Globus pallidus (tissue), 1 donor: ENCODE measurements around the gene GBP2.
"Not testable (repeated sequence)": the region's sequence is repeated elsewhere in the genome, so short reads cannot be mapped to it uniquely, and the experiment has no call there.

Source experiments
- DNase-seq: peaks from one replicate; pipeline ENCODE4 v3.0.0-alpha.2; 2015; ENCODE audit warnings: low spot score

Gene GBP2

DNA sequence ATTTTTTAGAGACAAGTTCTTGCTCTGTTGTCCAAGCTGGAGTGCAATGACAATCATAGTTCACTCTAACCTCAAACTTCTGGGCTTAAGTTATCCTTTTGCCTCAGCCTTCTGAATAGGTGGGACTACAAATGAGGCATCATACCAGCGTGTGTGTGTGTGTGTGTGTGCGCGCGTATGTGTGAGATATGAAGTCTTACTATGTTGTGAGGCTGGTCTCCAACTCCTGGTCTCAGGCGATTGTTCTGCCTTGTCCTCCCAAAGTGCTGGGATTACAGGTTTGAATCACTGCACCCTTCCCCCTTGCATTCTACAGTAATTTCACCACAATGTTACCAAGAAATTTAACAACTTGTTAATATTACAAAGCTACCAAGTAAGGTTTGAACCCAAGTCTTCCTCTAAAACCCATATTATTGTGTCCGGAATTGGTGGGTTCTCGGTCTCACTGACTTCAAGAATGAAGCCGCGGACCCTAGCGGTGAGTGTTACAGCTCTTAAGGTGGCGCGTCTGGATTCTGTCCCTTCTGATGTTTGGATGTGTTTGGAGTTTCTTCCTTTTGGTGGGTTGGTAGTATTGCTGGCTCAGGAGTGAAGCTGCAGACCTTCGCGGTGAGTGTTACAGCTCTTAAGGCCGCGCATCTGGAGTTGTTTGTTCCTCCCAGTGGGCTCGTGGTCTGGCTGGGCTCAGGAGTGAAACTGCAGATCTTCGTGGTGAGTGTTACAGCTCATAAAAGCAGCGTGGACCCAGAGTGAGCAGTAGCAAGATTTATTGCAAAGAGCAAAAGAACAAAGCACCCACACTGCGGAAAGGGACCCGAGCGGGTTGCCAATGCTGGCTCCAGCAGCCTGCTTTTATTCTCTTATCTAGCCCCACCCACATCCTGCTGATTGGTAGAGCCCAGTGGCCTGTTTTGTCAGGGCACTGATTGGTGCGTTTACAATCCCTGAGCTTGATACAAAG lies 970 bp upstream of the GBP2 start:
- not testable (repeated sequence) for DNase-seq

DNA sequence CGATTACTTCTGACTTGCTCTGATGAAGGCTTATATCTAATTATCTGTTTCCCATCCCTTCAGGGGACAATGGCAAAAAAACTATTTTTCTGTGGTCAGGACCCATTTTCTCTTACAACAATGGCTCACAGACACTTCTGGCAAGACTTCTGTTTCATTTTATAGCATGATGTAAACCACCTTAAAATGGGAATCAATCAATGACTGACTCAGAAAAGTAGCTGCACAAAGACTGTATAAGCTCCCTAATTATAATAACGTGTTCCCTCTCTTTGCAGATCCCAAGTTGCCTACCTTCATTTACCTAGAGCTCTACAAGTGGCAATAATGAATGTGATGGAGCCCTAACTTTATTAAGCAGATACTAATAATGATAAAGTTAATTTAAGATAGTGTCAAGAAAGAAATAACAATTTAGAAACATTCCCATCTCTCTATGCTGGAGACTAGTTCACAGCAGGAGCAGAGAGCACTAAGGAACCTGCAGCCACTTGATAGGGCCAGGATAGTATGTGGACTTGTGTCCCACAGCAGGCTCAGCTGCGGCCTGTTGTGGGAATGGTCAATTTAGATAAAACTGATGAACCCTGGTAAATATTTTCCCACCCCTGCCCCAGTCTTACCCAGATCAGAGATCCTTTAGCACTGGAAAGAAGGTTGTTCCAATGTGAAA lies 538 bp downstream of the GBP2 start:
- no peak for DNase-seq

DNA sequence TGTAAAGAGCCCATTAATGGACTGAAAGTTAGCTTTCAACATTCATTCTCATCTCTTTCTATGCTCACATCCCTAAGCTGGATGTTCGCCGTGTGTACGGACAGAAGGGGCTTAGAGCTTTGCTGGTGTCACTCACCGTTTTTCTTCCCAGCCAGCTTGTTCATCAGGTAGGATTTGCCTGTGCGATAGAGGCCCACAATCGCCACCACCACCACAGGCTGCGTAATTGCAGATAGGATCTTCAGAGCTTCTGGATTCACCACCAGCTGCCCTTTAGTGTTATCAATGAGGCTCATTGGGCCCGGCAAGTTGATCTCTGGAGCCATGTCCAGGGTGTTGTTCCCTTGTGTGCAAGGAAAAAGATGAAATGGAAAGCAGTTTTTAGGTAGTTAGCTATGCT lies 4.3 kb downstream of the GBP2 start:
- DNase-seq = no peak

DNA sequence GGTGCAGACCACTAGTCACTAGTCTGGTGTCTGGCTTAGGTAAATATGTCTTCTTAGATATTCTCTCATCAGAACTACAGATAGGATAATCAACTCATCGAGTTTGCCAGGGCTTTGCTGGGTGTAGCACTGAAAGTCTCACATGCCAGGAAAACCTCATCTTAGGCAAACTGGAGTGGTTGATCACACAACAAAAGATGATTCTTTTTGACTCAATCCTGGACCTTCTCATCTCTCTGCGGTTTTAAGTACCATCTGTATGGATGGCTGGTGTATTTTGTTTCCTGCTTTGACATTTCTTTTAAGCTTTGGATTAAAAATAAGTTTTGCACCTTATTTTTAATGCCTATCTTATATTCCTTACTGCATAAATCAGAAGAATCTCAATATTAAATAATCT lies 11.3 kb downstream of the GBP2 start:
- no peak for DNase-seq

DNA sequence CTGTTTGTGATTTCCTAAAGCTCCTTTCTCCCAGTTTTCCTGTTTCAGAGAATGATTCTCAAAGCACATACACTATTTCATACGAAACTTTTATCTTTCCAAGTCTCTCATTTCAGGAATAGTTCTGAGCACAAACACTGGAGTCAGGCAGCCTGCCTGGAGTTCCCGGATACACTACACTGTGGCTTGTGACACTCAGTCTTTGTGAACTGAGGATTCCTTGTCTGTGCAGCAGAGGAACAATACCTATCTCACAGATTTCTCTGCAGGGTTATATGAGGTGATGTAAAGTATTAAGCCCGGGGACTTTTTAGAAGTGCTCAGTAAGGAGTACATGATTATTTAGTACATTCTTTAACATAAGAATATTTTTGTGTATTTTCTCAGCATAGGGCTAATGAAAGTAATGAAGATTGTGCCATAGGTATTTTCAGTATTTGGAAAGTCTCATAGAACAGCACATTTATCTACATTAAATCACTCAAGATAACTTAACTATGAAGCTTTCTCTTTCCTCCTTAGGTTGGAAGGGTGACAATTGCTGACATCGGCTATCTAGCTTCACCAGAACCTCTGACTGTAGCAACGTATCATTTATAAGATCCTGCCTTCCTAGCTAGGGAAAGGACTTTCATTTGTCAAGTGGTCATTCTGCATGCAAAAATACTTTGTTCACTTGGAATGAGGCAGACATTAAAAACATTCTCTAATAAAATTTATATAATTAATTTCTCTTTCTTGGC lies 12.9 kb downstream of the GBP2 start:
- no peak for DNase-seq

DNA sequence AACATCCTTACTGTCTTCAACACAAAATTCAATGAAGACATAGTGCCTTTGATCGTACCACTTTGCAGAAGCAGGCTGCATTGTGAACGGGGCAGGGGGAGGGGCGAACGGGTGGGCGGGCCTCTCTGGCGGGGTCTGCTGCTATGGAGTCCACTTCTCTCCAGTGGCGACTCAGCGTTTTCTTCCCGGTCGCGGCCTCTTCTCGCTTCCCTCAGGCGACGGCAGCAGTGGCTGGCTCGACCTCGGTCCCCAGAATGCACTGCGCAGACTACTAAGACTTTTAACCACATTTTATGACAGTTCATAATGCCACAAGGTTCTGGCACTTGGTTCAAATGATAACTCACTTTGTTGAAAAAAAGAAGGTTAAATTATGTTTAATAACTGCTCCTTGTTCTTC lies 21.2 kb downstream of the GBP2 start:
- no peak for DNase-seq

DNA sequence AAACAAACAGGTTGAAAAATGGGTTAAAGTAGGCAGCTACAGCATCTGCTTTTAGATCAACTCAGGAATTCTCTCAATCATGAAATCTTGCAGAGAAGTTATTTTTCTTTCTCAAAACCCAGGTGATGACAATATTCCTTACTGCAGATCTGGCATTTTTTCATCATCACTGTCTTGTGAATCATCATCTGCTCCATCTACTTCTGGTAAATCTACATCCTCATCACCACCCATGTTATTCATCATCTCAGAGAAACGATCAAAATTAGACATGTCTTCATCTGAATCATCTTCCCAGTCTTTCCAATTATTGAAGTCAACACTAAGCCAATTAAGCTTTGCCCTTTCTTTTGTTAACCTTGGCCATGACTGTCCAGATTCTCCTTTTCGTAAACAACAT lies 21.8 kb downstream of the GBP2 start:
- no peak for DNase-seq

DNA sequence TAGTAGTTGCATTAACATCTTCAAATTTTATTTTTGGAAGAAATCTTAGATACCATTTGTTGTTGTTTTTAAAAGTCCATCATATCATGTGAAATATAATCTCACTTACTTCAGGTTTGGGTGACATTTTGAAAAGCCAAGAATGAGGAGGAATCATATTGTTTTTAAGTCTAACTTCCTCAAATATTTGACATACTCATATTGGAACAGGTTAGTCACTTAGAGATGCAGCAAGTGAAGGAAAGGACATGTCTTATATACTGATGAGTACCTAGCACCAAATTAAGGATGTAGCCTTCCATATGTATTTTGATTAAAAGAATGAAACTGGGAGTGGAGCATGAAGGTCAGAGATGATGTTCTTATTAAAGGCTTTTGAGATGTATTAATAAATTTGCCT lies 23.9 kb downstream of the GBP2 start:
- no peak for DNase-seq

DNA sequence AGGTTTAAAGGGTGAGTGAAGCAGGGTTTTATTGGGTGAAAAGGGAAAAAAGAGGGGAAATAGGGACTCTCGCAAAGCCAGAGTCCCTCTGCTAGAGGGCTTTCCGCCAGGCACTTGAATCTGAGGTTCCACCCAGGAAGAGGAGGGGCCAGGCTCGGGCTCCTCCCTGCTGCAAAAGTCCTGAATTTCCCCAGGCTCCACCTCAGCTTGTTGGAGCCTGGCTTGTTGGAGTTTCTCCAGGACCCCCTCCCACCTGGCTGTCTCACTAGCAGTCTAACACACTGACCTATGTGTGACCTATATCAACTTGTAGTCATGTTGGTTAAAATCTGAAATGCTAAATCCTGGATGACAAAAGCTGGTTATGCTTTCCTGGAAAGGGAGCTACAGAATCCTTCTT lies 25.5 kb downstream of the GBP2 start:
- no peak for DNase-seq

DNA sequence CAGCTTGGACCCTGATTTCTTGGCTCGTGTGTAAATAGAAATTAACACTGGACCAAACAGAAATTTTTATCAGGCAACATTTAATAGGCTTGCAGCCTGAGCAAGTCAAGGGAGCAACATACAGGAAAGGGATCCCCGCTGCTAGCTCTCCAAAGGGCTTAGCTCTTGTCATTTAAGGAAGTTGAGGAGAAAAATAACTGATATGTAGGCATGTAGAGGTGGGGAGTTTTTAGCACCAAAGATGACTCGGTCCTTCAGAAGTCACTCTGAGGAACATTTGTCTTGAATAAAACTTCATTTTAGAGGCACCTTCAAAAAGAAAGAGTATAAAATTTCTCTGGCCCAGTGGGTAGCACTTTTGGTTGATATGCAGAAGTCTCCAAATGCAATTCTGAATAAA lies 27.1 kb downstream of the GBP2 start:
- DNase-seq = no peak

DNA sequence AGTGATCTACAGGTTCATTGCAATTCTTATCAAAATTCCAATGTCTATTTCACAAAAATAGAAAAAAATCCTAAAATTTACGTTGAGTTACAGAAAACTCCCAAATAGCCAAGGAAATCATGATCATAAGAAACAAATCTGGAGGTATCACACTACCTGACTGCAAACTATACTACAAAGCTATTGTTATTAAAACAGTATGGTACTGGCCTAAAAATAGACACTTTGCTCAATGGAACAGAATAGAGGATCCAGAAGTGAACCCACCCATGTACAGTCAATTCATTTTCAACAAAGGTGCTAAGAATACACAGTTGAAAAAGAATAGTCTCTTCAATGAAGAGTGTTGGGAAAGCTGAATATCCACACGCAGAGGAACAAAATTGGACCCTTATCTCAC lies 30.2 kb downstream of the GBP2 start:
- no peak for DNase-seq

DNA sequence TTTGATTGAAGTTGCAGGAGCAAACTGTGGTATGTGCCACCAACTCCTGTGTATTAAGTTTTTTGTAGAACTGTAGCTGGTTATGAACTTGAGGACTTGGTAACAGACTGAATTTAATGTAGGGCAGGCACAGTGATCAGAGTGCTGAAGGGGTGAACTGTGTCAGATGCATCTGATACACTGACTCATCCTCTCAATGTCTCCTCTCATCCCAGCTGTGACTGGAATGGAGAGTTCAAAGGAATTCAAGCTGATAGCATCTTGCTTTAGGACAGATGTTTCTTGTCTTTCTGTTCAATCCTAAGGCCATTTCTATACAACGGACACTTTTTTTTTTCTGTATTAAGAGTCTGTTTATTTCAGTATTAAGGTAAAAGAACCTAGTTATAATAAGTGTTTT lies 36.0 kb downstream of the GBP2 start:
- no peak for DNase-seq

DNA sequence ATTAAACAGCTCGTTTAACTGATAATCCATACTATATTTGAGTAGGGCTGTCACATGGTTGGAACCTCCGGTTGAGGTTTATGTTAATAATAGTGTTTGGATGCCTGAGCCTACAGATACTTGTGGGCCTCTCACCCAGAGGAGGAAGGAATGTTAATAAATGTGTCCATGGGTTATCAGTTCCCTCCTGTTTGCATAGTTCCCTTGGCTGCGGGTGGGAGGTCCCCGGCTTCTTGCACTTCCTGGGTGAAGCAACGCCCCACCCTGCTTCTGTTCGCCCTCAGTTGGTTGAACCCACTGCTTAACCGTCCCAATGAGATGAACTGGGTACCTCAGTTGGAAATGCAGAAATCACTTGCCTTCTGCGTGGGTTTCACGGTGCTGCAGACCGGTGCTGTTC lies 37.3 kb downstream of the GBP2 start:
- no peak for DNase-seq

DNA sequence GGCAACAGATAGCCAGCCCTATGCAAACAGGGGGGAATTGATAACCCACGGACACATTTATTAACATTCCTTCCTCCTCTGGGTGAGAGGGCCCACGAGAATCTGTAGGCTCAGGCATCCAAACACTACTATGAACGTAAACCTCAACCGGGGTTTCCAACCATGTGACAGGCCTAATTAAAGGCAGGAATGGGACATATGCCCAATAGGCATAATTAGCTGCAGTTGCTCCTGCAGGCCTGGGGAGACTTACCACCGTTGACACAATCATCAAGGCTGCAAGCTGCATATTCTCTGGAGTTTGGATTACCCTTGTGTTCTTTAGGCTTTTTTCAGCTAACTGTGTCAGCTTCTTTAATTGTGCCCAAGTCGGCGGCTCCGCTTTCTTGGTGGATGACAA lies 38.7 kb downstream of the GBP2 start:
- DNase-seq = no peak

DNA sequence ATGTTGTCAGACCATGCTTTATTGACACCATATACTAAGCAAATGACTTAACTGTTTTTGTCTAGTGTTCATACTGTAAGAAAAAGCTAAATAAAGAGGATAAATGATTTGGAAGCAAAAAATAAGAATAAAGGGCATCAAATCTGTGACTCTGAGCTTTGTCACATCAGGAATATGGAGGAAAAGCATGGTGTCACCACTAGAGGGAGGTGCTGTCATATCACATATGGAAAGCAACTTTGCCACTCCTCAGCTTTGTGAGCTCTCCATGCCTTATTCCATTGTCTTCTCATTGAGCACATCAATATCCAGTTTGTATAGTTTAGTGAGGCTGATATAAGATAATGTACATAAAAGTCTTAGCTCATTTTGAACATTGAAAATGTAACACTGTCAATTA lies 40.1 kb downstream of the GBP2 start:
- DNase-seq = peak; percentile 38

DNA sequence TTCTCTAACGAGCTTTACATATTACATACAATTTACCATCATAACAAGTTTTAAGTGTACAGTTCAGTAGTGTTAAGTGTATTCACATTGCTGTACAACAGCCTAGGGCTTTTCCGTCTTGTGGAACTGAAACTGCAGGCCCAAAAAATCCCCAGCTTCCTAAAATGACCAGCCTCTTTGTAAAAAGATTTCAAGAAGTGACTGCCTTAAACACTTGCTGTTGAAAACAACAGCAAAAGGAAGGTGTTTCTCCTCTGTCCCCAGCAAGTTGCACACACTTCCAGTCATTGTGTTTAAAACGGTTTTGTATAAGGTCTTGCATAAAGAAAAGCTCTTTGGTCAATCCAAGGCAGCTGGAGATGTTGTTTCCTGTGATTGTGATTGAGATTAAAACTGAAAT lies 44.9 kb downstream of the GBP2 start:
- peak; percentile 43 for DNase-seq

DNA sequence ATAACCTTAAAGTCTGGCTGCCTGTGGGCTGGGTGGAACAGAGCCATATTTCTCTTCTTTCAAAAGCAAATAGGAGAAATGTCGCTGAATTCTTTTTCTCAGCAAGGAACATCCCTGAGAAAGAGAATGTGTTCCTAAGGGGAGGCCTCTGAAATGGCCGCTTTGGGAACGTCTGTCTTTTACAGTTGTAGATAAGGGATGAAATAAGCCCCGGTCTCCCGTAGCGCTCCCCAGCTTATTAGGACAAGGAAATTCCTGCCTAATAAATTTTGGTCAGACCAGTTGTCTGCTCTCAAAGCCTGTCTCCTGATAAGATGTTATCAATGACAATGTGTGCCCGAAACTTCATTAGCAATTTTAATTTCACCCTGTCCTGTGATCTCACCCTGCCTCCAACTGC lies 45.8 kb downstream of the GBP2 start:
- DNase-seq = not testable (repeated sequence)

DNA sequence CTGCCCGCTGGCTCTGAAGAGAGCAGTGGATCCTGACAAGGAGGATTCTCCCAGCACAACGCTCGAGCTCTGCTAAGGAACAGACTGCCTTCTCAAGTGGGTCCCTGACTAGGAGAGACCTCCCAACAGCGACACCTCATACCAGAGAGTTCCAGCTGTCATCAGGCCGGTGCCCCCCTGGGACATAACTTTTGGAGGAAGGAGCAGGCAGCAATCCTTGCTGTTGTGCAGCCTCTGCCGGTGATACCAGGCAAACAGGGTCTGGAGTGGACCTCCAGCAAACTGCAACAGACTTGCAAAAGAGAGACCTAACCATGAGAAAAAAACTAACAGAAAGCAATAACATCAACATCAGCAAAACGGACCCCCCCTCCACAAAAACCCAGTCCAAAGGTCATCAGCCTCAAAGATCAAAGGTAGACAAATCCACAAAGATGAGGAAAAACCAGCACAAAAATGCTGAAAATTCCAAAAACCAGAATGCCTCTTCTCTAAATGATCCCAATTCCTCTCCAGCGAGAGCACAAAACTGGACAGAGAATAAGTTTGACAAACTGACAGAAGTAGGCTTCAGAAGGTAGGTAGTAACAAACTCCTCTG lies 53.3 kb downstream of the GBP2 start:
- DNase-seq = not testable (repeated sequence)

DNA sequence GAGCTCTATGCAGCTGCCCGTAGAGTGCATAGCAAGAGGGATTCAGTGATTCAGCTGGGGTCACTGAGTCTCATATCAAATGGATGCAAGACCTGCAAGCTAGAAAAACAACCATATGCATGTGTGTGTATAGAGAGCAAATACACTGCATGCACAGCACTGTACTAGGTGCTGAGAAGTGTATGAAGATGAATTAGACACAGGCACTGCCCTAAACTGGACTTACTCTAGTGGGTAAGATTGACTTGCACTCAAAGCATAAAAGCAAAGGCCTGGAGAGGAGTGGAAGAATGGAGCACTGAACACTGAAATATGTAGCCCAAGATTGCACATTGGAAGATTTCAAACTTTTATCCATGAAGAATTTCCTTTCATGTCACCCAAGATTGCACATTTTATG lies 55.4 kb downstream of the GBP2 start:
- DNase-seq = no peak

DNA sequence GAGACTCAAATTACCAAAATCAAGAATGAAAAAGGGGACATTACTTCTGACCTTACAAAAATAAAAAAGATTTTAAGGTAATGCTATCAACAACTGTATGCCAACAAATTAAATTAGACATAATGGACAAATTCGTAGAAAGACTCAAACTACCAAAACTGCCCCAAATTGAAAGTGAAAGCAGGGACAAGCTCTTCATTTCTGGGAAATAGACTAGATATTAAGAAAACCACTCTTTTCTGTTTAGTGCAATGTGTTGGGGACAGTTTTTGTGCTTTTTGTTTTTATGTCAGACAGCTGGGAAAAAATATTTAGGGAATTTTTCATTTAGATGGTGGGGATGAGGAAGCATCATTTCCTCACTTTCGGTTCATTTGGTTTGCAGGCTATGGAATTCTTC lies 56.0 kb downstream of the GBP2 start:
- no peak for DNase-seq

DNA sequence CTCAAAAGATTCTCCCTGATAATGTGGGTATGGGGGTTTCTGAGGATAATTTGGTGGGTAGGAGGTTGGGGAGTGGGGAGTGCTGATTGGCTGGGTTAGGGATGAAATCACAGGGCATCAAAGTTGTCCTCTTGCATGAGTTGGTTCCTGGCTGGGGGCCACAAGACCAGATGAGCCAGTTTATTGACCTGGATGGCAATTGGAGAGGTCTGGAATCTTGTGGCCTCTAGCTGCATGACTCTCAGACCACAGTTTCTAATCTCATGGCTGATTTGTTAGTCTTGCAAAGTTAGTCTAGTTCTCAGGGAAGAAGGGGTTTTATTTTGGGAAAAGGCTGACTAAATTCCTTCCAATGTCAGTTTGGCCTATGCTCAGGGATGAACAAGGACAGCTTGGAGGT lies 57.6 kb downstream of the GBP2 start:
- DNase-seq = no peak

DNA sequence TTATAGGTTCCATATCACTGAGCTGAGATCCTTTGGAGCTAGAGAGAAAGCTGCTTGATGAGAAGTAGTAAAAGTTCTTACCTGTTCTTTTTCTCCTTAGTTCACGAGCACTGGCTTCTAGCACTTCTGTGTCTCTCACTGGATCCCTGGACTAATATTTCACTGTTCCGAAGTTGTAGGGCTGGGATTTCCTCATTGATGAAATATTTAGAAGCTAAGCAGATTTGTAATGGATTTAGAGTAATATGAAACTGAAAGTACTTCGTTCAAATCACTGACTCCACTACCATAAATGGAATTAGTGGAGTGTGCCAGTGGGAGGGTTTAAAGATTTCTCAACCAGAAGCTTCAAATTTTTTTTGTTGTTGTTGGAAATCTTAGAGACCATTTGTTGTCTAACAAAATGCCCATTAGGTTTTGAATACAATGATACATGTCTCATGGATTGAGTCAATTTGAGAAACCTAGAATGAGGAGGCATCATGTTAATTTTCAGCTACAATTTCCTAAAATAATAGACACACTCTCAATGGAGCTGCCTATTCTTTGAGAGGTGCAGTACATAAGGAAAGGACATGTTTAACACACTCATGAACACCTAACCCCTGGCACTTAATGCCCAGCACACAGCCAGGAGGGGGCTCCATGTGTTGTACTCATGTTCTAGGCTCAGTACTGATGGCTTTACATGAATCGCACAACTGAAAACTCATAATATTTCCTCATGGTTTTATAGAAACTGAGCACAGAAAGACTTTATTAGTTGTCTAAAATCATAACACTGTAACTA lies 60.6 kb downstream of the GBP2 start, which contains the start of gene GBP1:
GBP1 (minus strand) TSS at position 130 of the 790 bp plus-strand sequence. CDS start 1,974 bp downstream, outside the sequence.
- peak; percentile 40 for DNase-seq
